Measurements from ENCODE around the gene RBMS3.

RBMS3 gene

GRCh38 chr3:29871087-29871486, 590.2 kb downstream of the RBMS3 start:
- Mint-ChIP-seq H3K36me3 (no peaks in the 10 kb centered on the region), H3K9me3 (peaks cover 2% of the 10 kb centered on the region), H3K4me1 (no peaks in the 10 kb centered on the region), H3K4me3 (no peak overlapping the region), H3K27ac (no peak overlapping the region), H3K27me3 (no peaks in the 10 kb centered on the region)
- ATAC-seq: no peak

- Mint-ChIP-seq H3K36me3 (no peaks in the 10 kb centered on the region), H3K27ac (no peak overlapping the region), H3K27me3 (no peaks in the 10 kb centered on the region), H3K4me1 (no peaks in the 10 kb centered on the region), H3K9me3 (no peaks in the 10 kb centered on the region), H3K4me3 (no peak overlapping the region)
- ATAC-seq: no peak
Measured at GRCh38 chr3:29880809-29881208, 599.9 kb downstream of the RBMS3 start.

- no peak for ATAC-seq
Measured at GRCh38 chr3:29887451-29887850, 606.6 kb downstream of the RBMS3 start.

GRCh38 chr3:29889215-29889614, 608.3 kb downstream of the RBMS3 start:
- ATAC-seq: no peak
- H3K27me3 Mint-ChIP-seq: no peaks in the 10 kb centered on the region
- no peak overlapping the region for H3K27ac Mint-ChIP-seq
- H3K9me3 Mint-ChIP-seq: peaks cover 5% of the 10 kb centered on the region
- H3K4me1 Mint-ChIP-seq: no peaks in the 10 kb centered on the region
- no peak overlapping the region for H3K4me3 Mint-ChIP-seq
- H3K36me3 Mint-ChIP-seq: no peaks in the 10 kb centered on the region

More at GRCh38 chr3:29887451-29887850, 606.6 kb downstream of the RBMS3 start:
- Mint-ChIP-seq H3K9me3 (peaks cover 5% of the 10 kb centered on the region), H3K4me1 (no peaks in the 10 kb centered on the region), H3K4me3 (no peak overlapping the region), H3K27me3 (no peaks in the 10 kb centered on the region), H3K27ac (no peak overlapping the region), H3K36me3 (no peaks in the 10 kb centered on the region)

GRCh38 chr3:29890801-29891200, 609.9 kb downstream of the RBMS3 start:
- no peak for ATAC-seq
- H3K4me3 Mint-ChIP-seq: no peak overlapping the region
- H3K27me3 Mint-ChIP-seq: no peaks in the 10 kb centered on the region
- H3K36me3 Mint-ChIP-seq: no peaks in the 10 kb centered on the region
- peaks cover 5% of the 10 kb centered on the region for H3K9me3 Mint-ChIP-seq
- H3K27ac Mint-ChIP-seq: no peak overlapping the region
- H3K4me1 Mint-ChIP-seq: no peaks in the 10 kb centered on the region

GRCh38 chr3:29892976-29893554, 612.2 kb downstream of the RBMS3 start:
- peaks cover 3% of the 10 kb centered on the region for H3K9me3 Mint-ChIP-seq
- no peak overlapping the region for H3K4me3 Mint-ChIP-seq
- H3K36me3 Mint-ChIP-seq: no peaks in the 10 kb centered on the region
- no peaks in the 10 kb centered on the region for H3K4me1 Mint-ChIP-seq
- no peak overlapping the region for H3K27ac Mint-ChIP-seq
- ATAC-seq: no peak
- no peaks in the 10 kb centered on the region for H3K27me3 Mint-ChIP-seq

- Mint-ChIP-seq H3K27ac (no peak overlapping the region), H3K36me3 (no peaks in the 10 kb centered on the region), H3K4me3 (no peak overlapping the region), H3K27me3 (no peaks in the 10 kb centered on the region), H3K9me3 (no peaks in the 10 kb centered on the region), H3K4me1 (no peaks in the 10 kb centered on the region)
- ATAC-seq: no peak
Measured at GRCh38 chr3:29896856-29897255, 616.0 kb downstream of the RBMS3 start.

- no peak overlapping the region for H3K27ac Mint-ChIP-seq
- H3K9me3 Mint-ChIP-seq: no peaks in the 10 kb centered on the region
- no peaks in the 10 kb centered on the region for H3K27me3 Mint-ChIP-seq
- H3K4me1 Mint-ChIP-seq: no peaks in the 10 kb centered on the region
- H3K36me3 Mint-ChIP-seq: no peaks in the 10 kb centered on the region
- no peak overlapping the region for H3K4me3 Mint-ChIP-seq
- ATAC-seq: no peak
Measured at GRCh38 chr3:29898171-29898965, 617.5 kb downstream of the RBMS3 start.

GRCh38 chr3:29899021-29899420, 618.1 kb downstream of the RBMS3 start:
- H3K36me3 Mint-ChIP-seq: no peaks in the 10 kb centered on the region
- no peak overlapping the region for H3K27ac Mint-ChIP-seq
- no peak overlapping the region for H3K4me3 Mint-ChIP-seq
- H3K27me3 Mint-ChIP-seq: no peaks in the 10 kb centered on the region
- no peaks in the 10 kb centered on the region for H3K9me3 Mint-ChIP-seq
- no peak for ATAC-seq
- H3K4me1 Mint-ChIP-seq: no peaks in the 10 kb centered on the region

- Mint-ChIP-seq H3K9me3 (no peaks in the 10 kb centered on the region), H3K27me3 (no peaks in the 10 kb centered on the region), H3K4me3 (no peak overlapping the region), H3K4me1 (no peaks in the 10 kb centered on the region), H3K36me3 (no peaks in the 10 kb centered on the region), H3K27ac (no peak overlapping the region)
- no peak for ATAC-seq
Measured at GRCh38 chr3:29901097-29901496, 620.2 kb downstream of the RBMS3 start.

GRCh38 chr3:29903600-29903999, 622.7 kb downstream of the RBMS3 start:
- Mint-ChIP-seq H3K36me3 (no peaks in the 10 kb centered on the region), H3K27ac (no peak overlapping the region), H3K27me3 (no peaks in the 10 kb centered on the region), H3K9me3 (no peaks in the 10 kb centered on the region), H3K4me1 (no peaks in the 10 kb centered on the region), H3K4me3 (no peak overlapping the region)
- ATAC-seq: no peak

GRCh38 chr3:29906906-29907305, 626.0 kb downstream of the RBMS3 start:
- Mint-ChIP-seq H3K27ac (no peak overlapping the region), H3K9me3 (no peaks in the 10 kb centered on the region), H3K36me3 (no peaks in the 10 kb centered on the region), H3K27me3 (no peaks in the 10 kb centered on the region), H3K4me3 (no peak overlapping the region), H3K4me1 (no peaks in the 10 kb centered on the region)
- no peak for ATAC-seq

- no peaks in the 10 kb centered on the region for H3K36me3 Mint-ChIP-seq
- H3K9me3 Mint-ChIP-seq: no peaks in the 10 kb centered on the region
- H3K4me3 Mint-ChIP-seq: no peak overlapping the region
- no peak for ATAC-seq
- H3K27ac Mint-ChIP-seq: no peak overlapping the region
- H3K4me1 Mint-ChIP-seq: no peaks in the 10 kb centered on the region
- no peaks in the 10 kb centered on the region for H3K27me3 Mint-ChIP-seq
Measured at GRCh38 chr3:29912600-29913288, 631.9 kb downstream of the RBMS3 start.

- no peaks in the 10 kb centered on the region for H3K4me1 Mint-ChIP-seq
- H3K4me3 Mint-ChIP-seq: no peak overlapping the region
- no peak overlapping the region for H3K27ac Mint-ChIP-seq
- H3K27me3 Mint-ChIP-seq: no peaks in the 10 kb centered on the region
- no peak for ATAC-seq
- no peaks in the 10 kb centered on the region for H3K36me3 Mint-ChIP-seq
- H3K9me3 Mint-ChIP-seq: no peaks in the 10 kb centered on the region
Measured at GRCh38 chr3:29914861-29915524, 634.1 kb downstream of the RBMS3 start.

GRCh38 chr3:29919571-29919970, 638.7 kb downstream of the RBMS3 start:
- peaks cover 4% of the 10 kb centered on the region for H3K27me3 Mint-ChIP-seq
- no peak overlapping the region for H3K4me3 Mint-ChIP-seq
- H3K36me3 Mint-ChIP-seq: no peaks in the 10 kb centered on the region
- H3K9me3 Mint-ChIP-seq: no peaks in the 10 kb centered on the region
- H3K4me1 Mint-ChIP-seq: no peaks in the 10 kb centered on the region
- no peak overlapping the region for H3K27ac Mint-ChIP-seq
- ATAC-seq: no peak
